Activated CD8-positive, alpha-beta memory T cell treated with anti-CD3 and anti-CD28 coated beads, Interleukin-2, amount 50 U/mL, for 4 hours (primary cell): ENCODE measurements around the gene OR52A1.

Source experiments
- DNase-seq: peaks from one replicate; pipeline ENCODE4 v3.0.0-alpha.2; 2020

The OR52A1 gene

DNA sequence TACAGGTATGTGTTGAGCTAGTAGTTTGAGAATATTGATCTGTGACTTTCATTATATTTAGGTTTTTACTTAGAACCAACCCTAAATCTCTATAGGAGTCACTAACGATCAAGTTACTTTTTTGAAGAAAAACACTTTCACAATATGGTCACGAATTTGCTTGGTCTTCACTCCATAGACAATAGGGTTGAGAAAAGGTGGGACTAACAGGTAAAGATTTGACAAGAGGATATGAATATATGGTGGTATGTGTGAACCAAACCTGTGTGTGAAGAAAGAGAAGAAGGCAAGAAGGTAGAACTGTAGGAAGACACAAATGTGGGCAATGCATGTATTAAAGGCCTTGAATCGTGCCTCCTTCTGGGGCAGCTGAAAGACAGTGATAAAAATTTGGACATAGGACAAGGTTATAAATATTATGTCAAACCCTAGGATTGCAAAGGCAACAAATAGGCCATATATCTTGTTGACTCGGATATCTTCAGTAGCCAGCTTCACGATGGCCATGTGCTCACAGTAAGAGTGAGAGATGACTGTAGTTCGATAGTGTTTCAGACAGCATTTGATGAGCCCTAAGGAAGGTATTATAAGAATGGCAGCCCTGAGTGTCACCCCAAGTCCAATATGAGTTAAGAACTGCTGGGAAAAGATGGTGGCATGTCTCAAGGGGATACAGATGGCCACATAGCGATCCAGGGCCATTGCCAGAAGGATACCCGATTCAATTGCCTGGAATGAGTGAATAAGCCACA is 22.8 kb downstream of the OR52A1 start:
- DNase-seq, result no peak

DNA sequence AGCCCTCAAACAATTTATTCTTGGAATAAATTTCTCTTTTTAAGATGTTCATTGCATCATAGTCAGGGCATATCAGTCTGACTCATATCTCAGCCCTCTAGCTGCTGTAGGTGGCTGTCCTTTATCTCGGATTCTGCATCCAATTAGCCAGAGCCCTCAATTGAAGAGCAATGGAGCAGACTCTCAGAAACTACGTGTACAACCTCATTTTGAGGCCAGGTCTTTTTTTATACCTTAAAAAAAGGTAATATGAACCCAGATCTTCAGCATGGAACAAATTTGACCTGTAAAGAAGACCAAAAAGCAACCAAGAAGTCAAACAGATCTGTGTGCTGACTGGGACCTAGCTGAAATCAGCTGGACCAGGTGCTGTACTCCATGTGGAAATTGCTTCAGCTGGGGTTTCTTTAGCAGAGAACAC is 25.1 kb downstream of the OR52A1 start:
- no peak for DNase-seq

DNA sequence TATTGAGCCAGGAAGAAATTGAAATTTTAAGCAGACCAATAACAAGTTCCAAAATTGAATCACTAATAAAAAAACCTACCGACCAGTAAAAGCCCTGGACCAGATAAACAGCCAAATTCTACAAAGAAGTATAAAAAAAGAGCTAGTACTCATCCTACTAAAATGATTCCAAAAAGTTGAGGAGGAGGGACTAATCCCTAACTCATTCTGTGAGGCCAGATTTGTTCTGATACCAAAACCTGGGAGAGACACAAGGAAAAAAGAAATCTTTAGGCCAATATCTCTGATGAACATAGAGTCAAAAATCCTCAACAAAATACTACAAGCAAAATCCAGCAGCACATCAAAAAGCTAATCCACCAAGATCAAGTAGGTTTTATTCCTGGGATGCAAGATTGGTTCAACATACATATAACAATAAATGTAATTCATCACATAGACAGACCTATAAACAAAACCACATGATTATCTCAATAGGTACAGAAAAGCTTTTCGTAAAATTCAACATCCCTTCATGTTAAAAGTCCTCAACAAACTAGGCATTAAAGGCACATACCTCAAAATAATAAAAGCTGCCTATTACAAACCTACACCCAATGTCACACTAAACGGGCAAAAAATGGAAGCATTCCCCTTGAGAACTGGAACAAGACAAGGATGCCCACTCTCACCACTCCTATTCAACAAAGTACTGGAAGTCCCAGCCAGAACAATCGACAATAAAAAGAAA is 29.5 kb downstream of the OR52A1 start:
- DNase-seq, result no peak

DNA sequence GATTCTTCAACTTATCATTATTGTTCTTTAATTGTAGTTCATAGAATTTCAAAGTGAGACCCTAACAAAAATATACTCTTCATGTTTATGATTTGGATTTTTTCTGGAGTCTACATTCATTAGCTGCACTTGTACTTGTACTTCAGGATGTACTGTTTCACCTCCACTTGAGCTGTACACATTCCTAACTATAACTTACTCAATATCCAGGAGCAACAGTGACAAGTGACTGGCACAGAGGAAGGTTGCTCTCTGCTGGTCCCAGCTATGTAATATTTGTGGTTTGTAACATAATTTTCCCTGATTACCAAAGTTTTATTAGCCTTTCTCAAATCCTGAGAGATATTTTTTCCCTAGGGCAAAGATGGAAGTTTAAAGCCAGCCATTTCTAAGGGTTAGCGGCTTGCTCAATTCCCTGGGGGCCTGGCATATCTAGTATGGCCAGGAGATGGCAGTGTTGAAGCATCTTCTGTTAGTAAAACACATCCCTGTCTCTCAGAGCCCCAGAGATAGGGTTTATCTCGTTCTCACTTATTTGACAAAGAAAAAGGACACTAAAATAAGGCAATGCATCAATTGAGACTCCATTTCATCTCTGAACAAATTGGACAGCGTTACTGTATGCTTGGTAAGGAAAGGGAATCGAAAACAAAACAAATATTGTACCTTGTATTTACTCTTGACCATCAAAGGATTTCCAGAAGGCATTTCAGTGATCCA is 30.6 kb downstream of the OR52A1 start:
- peak; percentile 29 for DNase-seq

DNA sequence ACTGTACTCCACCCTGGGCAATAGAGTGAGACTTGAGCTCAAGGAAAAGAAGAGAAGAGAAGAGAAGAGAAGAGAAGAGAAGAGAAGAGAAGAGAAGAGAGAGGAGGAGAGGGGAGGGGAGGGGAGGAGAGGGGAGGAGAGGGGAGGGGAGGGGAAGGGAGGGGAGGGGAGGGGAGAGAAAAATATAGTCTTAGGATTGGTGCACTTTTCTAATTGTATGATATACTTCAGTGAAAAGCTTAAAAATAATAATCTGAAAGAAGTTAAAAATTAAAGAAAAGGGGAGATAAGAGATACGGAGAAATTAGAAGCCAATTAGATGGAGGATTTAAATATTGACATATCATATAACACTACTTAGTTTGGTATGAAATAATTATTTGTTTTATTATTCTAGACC is 35.7 kb downstream of the OR52A1 start:
- no peak for DNase-seq

DNA sequence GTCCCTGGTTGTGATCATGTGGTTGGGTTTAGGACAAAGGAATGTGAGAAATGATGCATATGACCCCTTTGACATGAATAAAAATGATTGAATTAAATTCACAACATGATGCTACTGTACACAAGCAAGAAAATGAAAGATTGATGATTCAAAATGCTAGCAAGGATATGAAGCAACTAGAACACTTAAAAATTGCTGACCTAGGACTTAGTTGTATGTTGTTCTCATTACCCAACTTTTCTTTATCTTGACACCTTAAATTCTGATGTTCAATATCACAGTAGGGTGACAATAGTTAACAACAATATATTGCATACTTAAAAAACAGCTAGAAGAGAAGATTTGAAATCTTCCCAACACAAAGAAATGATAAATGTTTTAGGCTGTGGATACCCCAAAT is 37.0 kb downstream of the OR52A1 start:
- DNase-seq, result no peak

DNA sequence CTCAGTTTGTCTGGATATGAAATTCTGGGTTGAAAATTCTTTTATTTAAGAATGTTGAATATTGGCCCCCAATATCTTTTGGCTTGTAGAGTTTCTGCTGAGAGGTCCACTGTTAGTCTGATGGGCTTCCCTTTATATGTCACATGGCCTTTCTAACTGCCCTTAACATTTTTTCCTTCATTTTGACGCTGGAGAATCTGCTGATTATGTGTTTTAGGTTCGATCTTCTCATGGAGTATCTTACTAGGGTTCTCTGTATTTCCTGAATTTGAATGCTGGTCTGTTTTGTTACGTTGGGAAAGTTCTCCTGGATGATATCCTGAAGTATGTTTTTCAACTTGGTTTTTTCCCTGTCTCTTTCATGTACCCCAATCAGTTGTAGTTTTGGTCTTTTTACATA is 39.2 kb downstream of the OR52A1 start:
- no peak for DNase-seq

DNA sequence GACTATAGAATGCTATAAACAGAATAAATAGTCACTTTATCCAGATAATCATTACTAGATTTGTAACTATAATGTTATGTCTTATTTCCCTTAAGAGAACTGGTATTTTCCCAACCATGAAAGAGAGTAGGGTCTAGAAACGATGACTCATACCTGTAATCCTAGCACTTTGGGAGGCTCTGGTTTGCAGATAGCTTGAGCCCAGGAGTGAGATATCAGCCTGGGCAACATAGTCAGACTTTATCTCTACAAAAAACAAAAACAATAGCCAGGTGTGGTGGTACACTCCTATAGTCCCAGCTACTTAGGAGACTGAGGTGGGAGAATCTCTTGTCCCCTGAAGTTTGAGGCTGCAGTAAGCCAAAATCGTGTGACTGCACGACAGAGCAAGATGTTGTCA is 47.3 kb downstream of the OR52A1 start:
- DNase-seq, result no peak

DNA sequence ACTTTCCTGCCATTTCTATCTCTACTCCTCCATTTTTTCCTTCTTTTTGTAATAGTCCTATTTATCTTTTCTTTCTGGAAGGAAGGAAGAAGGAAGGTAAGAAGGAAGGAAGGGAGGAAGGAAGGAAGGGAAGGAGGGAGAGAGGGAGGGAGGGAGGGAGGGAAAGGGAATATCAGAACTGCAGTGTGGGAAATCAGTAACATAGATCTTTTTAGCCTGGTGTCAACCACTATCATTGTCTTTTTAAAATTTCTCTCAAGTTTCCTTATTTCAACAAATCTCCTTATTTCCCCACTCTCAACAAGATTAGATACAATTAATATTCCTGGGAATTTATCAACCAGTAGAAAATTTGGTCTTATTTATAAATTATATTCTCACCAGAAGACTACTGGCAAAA is 51.5 kb downstream of the OR52A1 start:
- no peak for DNase-seq

DNA sequence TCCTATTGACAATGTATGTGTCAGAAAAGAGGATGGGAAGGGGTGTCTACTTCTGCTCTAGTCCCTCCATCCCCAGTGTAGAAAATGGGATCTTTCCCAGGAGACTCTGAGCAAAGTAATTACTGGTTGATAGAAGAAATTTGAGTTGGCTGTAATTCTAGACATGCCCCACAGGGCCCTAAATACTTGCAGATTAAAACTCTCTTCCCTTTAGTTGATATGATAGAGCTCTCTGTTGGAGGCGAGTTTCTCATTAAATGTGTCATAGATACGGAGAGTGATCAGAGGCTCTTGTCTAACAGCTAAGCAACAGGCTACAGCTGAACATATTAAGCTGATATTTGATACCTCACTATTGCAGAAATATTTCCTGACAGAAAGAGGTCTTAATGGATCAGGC is 52.3 kb downstream of the OR52A1 start:
- DNase-seq, result no peak

DNA sequence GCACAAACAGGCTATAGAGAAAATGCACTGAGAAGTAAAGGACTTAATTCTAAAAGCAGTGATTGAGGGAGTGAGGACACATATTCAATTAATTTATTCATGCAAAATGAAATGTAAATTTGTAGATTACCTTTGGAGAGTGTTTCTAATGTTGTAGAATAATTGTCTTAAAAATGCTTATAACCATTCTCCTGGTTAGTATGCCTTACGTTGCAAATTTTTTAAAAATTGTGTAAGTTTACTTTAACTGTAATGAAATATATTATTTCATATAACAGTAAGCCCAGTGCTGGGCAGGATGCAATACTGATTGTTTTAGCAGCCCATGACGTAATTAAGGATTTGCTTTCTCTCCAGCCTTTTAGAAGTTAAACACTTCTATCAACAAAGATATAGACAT is 58.5 kb downstream of the OR52A1 start:
- DNase-seq, result no peak
